Embryonic facial prominence (tissue), 1 donor: ENCODE measurements around the gene LOC101059915.

Experiments used
- DNase-seq: peaks from one replicate; pipeline ENCODE4 v3.0.0-alpha.2; 2016; ENCODE audit errors: extremely low spot score

LOC101059915 gene

DNA sequence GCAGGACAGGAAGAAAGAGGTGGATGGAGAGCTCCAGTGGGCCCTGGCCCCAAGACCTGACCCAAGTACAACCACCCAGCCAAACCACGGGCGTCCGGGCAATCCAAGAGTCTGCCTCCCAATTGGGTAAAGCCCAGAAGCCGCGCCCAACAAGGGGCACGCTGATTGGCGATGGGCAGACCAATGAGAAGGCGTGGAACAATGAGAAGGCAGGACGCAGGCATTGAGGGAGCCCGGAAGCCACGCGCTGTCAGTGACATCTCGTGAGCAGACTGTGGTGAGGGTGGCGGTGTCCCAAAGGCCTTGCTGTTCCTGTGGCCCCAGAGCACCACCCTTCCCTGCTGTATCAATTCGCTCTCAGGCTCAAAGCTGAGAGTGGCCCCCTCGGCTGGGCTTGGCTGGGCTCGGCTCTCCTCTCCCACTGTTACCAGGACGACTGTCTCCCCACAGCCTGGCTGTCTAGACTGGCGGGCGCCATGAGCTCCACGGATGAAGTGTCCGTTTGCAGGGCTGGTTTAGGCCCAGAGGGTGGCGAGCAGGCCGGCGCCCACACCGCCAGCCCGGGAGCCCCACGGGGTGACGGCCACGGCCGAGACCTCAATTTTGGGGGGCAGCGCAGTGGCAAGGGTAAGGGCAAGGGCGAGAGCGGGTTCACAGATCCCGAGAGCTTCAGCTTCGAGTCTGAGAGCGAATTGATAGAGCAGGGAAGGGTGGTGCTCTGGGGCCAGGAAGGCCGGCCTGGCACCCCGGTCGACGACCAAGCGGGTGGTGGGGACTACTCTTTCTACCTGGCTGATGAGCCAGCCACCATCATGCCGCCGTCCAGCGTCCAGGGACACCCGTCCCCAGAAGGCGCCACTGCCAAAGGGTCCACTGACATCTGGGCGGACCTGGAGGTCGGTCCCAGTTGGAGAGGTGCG is at the start of gene LOC101059915:
TSS of gene LOC101059915 (plus strand) at position 219 of the 920 bp plus-strand sequence.
- no peak for DNase-seq

DNA sequence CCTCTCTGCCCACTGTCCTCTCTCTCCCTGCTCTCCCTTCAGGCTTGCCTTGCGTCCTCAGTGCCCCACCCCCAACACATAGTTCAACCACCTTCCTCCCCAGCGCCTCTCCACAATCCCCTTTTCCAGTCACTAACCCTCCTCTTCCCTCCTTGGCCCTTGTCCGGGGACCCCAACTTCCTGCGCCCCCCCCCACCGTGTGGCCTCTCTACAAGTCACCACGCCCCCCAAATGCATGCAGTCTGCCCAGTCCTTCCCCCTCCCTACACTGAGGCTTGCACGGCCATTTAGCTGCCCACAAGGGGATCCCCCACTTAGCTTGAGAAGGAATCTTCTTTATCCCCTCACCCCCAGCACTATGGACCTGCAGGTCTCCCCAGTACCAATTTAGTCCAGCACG is 49.6 kb upstream of the LOC101059915 start:
- DNase-seq = no peak

DNA sequence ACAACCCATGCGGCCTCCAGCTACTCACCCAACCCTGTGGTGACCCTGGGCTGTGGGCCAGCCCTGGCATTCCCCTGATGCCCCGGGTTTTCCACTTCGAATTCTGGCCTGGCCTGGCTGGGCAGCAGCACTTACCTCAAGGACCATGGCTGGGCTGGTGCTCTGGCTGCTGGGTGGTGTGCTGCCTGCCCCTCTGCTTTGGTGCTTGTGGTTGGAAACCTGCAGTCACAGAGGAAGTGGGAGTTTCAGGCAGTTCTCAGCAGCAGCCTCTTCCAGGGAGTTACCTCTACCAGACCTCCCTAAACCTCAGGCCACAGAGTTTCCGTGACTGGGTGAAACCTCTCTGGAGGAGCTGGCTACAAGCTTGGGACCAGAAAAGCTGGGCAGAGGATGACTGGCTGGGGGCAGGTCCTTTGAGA is 49.0 kb upstream of the LOC101059915 start, which contains the start of gene CXCR3:
TSS of gene CXCR3 (minus strand) at position 209 of the 419 bp plus-strand sequence. CDS start at position 147, 62 bp downstream.
- no peak for DNase-seq

DNA sequence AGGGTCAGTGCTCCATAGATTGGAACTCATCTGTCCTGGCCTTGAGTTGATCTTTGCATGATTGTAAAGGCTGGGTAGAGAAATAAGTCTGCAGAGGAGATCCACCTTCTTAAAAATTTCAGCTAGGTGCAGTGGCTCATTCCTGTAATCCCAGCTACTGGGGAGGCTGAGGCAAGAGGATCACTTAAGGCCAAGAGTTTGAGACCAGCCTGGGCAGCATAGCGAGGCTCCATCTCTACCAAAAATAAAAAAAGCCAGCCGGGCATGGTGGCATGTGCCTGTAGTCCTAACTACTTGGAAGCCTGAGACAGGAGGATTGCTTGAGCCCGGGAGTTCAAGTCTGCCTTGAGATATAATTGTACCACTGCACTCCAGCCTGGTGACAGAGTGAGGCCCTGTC is 48.6 kb upstream of the LOC101059915 start:
- DNase-seq = no peak

DNA sequence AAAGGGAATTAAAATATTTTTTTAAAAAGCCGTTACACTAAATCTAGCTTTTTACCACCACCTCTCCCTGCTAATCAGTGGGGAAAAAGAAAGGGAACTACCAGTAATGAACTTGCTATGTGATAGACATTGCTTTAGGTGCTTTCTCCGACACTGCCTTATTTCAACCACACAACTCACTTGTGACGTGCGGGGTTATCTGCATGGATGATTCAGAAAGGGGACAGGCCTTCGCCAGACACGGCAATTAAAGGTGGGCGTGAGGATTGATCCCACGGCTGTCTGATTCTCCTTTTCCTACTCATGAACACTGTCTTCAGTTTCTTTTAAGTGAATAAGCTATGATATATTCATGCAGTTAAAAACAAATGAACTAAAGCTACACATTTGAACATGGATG is 48.2 kb upstream of the LOC101059915 start:
- DNase-seq = no peak

DNA sequence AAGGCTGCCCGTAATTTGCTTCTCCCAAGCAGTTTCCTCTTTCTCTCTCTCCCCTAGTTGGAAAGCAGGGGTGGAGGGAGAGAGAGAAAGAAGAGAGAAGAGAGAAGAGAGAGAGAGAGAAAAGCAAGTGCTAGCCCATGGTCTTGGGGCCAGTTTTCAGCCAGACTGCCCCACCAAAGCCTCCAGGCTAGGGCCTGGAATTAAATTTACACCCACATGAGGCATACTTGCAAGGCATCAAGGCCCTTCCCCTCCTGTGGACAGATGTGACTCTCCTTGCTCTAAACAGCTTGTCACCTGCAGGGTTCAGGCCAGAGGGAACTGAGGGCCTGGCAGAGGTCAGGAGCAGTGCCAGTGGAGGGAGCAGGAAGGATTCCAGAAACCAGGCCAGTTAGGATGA is 47.4 kb upstream of the LOC101059915 start:
- DNase-seq = no peak

DNA sequence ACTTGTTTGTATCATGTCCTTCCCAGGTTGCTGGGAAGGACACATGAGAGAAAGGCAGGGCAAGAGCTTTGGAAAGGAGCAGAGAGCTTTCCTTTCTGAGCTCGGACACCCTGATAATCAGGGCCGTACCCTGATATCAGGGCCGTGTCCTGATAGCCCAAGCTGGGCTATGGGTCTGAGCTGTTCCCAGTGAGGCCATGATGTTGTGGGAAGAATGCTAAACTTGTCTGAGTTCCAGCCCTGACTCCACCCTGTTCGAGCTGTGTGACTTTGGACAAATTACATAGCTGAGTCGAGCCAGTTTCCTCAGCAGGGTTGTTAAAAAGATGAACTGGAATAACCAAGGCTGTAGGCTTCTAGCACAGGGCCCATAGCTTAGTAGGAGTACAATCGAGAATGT is 45.7 kb upstream of the LOC101059915 start:
- DNase-seq = no peak

DNA sequence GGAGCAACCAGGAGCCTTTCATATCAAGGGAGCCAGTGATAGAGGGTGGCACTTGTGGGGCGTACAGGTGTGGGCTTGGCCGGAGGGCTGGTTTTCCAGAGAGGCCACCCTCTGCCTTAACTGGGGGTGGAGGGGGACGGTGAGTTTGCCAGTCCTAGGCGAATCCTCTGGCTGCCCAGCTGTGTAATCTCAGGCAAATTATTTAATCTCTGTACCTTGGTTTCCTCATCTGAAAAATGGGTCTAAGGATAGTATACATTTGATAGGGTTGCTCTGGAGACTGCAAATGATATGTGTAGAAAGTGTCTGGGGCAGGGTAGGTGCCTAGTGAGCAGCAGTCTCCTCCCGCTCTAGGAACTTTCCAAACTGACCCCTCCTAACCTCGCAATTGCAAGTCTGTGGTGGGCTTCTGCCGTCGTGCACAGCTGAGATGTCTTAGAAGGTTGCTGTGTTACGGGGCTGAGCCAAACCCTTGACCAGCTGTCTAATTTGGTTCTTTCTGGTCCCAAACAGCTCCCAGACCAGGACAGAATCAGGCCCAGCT is 45.2 kb upstream of the LOC101059915 start:
- no peak for DNase-seq

DNA sequence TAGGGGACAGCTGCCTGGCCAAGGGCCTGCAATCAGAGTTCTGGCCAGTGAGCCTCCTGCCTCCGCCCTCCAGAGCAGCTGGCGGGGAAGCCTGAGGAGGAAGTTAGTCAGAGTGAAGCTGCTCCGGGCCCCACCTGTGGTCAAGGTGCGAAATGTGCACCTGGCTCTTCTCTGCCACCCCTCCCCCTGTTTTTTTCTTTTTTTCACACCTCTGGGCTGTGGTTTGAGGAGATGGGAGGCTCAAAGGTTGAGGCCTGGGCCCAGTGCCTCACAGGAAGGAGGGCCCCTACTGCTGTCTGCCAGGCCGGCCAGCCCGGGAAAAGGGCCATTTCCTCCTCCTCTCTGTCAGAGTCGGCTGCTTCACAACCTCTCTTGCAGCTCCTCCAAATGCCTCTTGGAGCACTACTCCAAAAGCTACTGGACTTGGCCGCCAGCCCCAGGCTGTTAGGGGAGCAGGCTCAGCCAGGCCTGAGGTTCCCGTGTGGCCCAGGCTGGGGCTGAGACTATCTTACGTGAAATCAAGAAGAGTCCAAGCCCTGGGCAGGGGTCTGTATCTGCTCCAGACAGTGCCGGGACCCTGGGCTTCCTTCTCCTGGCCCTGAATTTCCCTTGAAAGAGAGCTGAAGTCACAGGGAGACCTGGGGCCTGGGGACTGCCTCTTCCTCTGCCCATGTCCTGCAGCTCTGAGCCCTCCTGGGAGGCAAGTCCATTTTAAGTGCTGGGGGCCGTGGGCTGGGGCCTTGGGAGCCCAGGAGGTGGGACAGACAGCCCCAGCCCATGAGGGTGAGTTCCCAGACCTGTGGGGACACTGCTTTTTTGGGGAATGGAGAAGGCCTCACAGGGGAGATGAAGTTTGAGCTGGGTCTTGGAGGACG is 44.5 kb upstream of the LOC101059915 start:
- DNase-seq = no peak

DNA sequence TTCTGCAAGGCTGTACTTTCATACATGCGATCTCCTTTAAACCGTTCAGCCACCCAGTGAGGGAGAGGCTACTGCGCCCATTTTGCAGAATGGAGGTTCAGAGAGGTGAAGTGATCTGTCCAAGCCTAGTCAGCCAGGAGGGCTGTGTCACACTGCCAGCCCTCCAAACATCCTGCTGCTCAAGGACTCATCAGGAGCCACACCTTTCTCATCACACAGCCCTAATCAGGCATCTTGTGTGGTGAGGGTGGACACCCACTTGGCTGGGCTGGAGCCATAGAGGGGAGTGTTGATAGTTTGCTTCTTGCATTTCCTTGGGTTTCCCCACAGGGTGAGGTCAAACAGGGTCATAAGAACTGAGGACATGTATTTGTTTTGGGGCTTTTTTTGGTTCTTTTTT is 43.6 kb upstream of the LOC101059915 start:
- no peak for DNase-seq

DNA sequence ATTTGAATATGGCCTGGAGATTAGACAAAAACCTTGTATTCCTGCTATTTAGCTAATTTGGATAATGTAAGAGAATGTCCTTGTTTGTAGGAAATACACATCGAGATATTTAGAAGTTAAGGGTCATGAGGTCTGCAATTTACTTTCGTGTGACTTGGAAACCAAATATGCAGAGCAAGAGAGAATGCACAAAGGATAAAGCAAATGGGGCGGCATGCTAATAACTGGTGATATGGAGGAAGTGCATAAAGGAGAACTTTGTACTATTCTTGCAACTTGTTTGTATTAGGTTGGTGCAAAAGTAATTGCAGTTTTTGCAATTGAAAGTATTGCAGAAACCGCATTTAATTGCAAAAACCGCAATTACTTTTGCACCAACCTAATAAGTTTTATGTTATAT is 41.9 kb upstream of the LOC101059915 start:
- no peak for DNase-seq

DNA sequence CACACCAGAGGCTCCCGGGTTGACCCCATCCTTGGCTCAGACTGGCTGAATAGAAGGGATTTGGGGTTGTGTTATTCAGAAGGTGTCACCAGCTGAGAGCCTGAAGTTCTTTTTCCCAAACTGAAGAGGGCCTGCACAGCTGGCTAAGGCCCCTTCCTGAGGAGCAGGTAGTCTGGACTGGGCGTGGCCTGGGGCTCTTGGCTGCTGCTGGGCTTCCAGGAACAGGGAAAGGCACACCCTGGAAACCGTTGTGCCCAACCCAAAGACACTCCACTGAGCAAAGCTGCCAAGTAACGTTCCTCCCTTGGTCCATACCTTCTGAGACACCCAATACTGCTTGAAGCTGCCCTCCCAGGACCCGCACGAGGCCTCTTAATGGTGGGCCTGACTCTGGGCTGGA is 40.8 kb upstream of the LOC101059915 start:
- no peak for DNase-seq

DNA sequence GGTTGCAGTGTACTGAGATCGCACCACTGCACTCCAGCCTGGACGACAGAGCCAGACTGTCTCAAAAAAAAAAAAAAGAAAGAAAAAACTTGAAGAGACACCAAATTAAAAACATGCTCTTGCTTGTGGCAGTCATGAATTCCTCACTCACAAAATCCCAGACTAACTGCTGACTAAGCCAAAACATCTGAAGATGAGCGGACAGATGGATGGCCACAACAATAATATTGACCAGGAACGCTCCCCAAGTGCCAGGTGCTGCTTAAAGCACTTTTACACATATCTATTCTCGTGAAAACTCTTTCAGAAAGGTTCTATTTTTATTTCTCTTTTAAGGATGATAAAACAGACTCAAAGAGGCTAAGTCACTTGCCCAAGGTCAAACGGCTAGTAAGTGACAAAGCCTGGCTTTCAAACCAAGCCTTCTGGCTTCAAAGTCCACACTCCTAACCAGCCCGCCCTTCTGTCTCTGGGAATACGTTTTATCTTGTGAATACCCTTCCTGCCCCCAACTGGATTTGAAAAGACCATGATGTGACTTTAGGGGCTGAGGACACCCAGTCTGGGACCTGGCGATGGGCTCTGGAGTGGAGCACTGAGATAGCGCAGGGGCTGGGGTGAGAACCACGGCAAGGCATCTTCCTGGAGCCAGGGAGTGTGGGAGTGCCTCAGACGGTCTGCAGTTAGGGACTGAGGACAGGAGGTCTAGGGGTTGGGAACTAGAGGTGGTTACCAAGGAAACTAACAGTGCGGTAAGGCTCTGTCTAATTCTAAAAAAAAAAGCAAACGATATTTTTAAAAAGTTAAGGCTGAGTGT is 39.5 kb upstream of the LOC101059915 start:
- no peak for DNase-seq

DNA sequence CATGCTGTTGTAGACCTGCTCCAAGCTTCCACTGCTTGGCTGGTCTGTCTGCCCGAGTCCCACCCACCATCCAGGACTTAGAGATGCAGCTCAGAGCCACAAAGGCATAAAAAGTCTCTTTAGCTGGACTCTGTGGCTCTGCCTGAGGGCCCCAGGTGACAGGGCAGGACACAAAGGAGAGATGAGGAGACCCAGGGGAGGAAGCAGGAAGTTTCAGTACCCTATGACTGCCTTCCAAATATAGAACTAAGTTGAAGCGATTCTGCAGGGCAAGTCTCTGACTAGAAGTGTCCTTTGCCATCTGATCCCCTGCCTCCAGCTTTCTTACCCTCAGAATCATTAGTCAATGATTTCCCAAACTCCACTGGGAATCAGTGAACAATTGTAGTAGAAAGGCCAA is 37.9 kb upstream of the LOC101059915 start:
- DNase-seq = no peak

DNA sequence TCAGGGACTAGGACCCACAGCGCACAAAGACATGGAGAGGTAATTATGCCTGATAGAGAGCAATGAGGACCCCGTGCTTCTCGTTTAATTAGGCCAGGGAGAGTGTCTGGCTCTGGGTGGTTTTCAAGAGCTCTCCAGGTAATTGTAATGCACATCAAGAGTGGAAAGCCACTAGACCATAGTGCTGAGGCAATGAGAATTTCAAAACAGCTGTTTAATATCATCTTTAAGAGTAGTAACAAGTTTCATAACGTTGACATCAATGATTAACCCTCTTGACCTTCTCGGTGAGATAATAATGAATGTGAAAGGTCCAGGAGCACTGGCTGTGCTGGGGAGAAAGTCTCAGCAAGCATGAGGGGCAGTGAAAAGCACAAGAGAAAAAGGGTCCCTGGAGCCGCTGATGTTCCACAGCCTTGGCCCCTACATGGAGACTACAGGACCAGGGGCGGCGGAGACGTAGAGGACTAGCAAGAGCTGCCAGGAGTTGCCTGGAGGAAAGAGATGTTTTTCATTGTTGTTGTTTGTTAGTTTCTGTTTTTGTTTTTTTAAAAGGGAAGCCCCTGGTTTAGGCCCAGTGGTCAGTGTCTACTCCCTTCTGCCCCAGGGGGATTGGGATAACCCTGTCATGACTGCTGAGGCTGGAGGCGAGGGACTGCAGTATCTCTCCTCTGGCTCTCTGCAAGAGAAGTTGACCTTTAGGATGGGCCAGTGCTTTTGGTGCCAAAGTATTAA is 34.3 kb upstream of the LOC101059915 start:
- DNase-seq = no peak

DNA sequence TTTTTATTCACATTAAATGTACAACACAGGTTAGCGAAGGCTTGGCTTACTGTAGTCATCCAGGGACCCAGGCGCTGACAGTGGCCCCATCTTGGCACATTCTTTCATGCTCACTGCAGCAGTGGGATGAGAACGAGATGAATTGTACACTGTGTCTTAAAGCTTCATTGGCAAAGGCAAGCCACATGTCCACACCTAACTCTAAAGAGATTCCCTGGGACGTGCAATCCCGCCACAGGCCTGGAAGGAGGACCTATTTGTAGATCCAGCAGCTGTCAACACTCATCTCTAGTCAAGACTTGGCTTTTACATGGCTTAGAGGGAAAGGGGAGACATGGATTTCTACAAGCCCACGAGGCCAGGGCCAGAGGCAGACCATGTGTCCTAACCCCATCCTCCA is 33.0 kb upstream of the LOC101059915 start:
- DNase-seq = no peak

DNA sequence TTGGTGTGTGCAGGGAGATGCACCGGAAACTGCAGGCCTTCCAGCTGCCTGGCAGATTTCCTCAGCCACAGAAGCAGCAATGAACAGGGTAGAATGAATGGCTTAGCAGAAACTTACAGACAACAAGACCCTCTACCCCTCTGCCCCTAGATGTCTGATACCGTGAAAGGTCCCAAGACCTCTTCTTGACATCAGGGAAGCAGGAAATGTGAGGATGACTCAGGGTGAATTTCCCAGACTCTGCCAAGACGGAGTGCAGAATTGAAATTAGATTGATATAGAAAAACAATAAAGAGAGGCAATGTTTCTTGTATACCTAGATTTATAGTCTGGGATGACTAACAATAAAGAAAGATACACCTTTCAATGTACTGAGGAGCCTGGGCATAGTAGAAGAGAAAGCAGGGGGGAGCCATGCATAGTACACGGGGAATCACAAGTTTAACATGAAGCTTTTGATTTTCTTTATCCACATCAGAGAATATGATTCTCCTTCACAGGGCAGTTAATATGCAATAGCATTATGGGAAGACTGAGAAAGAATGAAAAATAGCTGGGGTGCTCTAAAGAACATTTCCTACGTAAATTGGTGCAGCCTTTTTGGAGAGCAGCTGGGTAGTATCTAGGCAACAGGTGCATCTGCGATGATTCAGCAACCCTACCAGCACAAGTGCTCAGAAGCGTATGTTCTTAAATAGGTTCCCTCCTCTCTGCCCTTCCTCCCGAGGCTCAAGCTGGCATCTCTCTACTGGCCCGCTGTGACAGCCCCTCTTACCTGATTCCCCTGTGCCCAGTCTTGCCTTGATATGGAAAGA is 30.7 kb upstream of the LOC101059915 start:
- no peak for DNase-seq

DNA sequence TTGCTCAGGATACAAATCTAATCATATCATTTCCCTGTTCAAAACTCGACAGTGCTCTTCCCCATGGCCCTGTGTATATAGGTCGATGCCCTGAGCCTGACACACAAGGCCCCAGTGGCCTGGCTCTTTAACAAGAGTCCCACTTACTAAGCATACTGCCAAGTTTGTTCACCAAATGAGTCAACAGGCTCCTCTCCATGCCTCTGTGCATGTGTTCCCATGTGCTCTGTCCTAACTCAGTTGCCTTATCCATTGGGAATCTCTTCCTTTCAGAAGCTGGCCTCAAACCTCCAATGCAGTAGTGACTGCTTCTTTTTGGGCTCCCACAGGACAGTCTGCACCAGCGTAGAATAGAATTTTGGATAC is 30.1 kb upstream of the LOC101059915 start:
- no peak for DNase-seq

DNA sequence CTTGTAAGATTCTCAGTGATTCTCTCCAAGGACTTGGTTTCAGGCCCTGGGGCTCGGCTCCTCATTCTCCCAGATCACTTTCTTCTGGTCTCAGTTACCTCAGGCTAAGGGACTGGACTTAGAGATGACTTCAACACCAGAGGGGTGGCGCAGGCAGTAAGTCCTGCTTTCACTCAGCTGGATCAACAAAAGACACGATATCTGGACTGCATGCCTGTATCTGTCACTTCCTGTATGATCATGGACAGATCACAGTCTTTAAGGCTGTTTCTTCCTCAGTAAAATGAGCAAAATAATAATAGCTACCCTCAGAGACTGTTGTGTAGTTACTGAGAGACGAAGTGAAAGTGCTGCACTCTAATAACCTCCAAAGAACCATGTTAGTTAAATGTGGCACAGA is 29.5 kb upstream of the LOC101059915 start:
- DNase-seq = no peak

DNA sequence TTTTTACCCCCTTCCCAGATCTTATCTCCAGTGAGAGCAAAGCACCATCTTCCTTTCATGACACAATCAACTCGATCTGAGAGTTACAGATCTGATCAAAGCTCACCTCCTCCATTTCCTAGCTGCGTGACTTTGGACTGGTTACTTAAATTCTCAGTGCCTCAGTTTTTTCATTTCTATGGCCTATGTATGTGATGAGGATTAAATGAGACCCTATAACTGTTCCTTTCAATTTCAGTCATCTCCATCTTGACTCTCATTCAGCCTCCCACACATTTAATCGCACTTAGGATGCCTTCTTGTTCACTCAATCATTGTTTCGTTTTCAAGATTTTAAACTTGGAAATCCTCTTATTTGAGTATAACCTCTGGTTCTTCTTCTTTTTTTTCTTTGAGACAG is 28.9 kb upstream of the LOC101059915 start:
- no peak for DNase-seq
